ENCODE measurements around the gene BEST1.

The BEST1 gene

GRCh38 chr11:61972112-61972671 is 22.0 kb downstream of the BEST1 start:
- no peak for DNase-seq (ENCODE audit: low spot score)
- no peak for TF ChIP-seq CTCF (IDR thresholded peaks at IDR 0.05; ENCODE audit: borderline replicate concordance, control extremely low read depth, extremely low read depth, insufficient read depth, missing control alignments)
- in situ Hi-C loops (cut with MboI; ENCODE audit: low sequenced_read_pairs, unreplicated experiment): no loop called here

- TF ChIP-seq CTCF (IDR thresholded peaks at IDR 0.05; ENCODE audit: borderline replicate concordance, control extremely low read depth, extremely low read depth, insufficient read depth, missing control alignments): no peak
- DNase-seq (ENCODE audit: low spot score): peak; percentile 54
- in situ Hi-C loops (cut with MboI; ENCODE audit: low sequenced_read_pairs, unreplicated experiment): no loop called here
Observed at GRCh38 chr11:61972672-61973475, 22.7 kb downstream of the BEST1 start.

- no peak for TF ChIP-seq CTCF (IDR thresholded peaks at IDR 0.05; ENCODE audit: borderline replicate concordance, control extremely low read depth, extremely low read depth, insufficient read depth, missing control alignments)
- in situ Hi-C loops (cut with MboI; ENCODE audit: low sequenced_read_pairs, unreplicated experiment): no loop called here
- no peak for DNase-seq (ENCODE audit: low spot score)
Observed at GRCh38 chr11:61973476-61974162, 23.5 kb downstream of the BEST1 start.

DNA sequence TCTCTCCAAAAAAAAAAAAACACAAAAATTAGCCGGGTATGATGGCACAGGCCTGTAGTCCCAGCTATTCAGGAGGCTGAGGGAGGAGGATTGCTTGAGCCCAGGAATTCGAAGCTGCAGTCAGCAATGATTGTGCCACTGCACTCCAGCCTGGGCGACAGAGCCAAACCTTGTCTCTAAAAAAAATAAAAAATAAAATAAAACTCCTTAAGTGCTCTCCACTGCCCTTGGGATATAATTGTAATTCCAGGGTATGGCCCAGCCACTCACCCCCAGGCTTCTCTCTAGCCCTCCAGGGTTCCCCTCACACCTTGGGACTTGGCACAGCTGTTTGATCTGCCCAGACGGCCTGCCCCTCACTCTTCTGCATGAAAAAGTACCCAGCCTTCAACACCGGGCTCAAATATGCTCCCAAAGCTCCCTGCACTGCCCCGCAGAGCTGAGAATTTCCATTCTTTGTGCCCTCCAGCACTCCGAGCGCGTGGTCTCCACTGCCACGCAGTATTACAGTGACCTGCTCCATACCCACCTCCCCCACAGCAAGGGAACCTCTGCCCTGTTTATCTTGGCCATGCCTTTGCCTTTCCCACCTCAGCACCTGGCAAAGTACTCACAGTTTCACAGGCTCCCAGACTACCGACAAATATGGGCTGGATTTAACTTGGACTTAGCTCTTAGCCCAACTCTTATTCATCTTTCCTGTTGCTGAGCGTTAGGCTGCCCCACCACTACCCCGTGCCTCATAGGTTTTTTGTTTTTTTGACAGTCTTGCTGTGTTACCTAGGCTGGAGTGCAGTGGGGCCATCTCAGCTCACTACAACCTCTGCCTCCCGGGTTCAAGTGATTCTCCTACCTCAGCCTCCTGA is 24.8 kb downstream of the BEST1 start:
- in situ Hi-C loops (cut with MboI; ENCODE audit: low sequenced_read_pairs, unreplicated experiment): no loop called here
- TF ChIP-seq CTCF (IDR thresholded peaks at IDR 0.05; ENCODE audit: borderline replicate concordance, control extremely low read depth, extremely low read depth, insufficient read depth, missing control alignments): no peak
- DNase-seq (ENCODE audit: low spot score): no peak

- in situ Hi-C loops (cut with MboI; ENCODE audit: low sequenced_read_pairs, unreplicated experiment): no loop called here
- TF ChIP-seq CTCF (IDR thresholded peaks at IDR 0.05; ENCODE audit: borderline replicate concordance, control extremely low read depth, extremely low read depth, insufficient read depth, missing control alignments): no peak
- DNase-seq (ENCODE audit: low spot score): no peak
Observed at GRCh38 chr11:61975638-61976419, 25.7 kb downstream of the BEST1 start.

Data from GM13976 (cell line).